GM12874 (cell line): ENCODE measurements around the gene DNAJC2.

Experiments used
- TF ChIP-seq, protein P1 (sequence below): IDR thresholded peaks from 2 replicates; pipeline ENCODE4 v1.5.1; 2011; ENCODE audit warnings: low read depth, mild to moderate bottlenecking, control low read depth, low read length, moderate library complexity; ENCODE audit not compliant: insufficient read depth

Gene DNAJC2

DNA sequence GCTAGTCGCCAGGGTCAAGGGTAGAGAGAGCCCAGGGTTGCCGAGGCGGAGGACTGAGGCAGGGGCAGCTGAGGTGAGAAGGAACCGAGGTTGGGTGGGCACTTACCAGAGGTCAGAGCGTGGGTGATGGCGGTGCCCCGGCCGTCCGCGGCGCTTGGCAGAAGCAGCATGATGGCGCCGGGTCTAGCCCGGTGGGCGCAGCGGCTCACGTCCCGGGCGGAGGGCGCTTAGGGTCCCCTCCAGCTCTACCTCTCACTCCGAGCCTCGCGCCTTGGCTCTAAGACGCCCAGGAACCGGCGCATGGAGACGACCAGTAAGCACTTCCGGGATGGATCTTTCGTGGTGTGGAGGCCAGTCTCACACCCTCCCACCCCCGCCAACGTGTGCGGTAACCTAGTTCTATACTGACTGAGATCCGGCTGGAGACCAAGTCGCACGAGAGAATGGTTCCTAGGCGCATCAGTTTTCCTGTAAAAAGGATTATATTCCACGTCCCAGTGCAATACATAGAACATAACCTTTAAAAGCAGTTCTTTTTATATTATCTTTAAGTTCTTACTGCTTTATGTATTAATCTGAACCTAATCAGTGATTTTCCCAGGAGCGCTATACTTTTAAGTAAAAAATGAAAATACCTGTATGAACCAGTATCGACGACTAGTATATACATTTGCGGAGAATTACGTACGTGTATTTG, at the start of gene DNAJC2:
TSS of gene DNAJC2 (minus strand) at position 315 of the 697 bp plus-strand sequence. CDS start at position 170, 145 bp downstream.
- TF ChIP-seq, protein P1, sequence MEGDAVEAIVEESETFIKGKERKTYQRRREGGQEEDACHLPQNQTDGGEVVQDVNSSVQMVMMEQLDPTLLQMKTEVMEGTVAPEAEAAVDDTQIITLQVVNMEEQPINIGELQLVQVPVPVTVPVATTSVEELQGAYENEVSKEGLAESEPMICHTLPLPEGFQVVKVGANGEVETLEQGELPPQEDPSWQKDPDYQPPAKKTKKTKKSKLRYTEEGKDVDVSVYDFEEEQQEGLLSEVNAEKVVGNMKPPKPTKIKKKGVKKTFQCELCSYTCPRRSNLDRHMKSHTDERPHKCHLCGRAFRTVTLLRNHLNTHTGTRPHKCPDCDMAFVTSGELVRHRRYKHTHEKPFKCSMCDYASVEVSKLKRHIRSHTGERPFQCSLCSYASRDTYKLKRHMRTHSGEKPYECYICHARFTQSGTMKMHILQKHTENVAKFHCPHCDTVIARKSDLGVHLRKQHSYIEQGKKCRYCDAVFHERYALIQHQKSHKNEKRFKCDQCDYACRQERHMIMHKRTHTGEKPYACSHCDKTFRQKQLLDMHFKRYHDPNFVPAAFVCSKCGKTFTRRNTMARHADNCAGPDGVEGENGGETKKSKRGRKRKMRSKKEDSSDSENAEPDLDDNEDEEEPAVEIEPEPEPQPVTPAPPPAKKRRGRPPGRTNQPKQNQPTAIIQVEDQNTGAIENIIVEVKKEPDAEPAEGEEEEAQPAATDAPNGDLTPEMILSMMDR, result no peak

DNA sequence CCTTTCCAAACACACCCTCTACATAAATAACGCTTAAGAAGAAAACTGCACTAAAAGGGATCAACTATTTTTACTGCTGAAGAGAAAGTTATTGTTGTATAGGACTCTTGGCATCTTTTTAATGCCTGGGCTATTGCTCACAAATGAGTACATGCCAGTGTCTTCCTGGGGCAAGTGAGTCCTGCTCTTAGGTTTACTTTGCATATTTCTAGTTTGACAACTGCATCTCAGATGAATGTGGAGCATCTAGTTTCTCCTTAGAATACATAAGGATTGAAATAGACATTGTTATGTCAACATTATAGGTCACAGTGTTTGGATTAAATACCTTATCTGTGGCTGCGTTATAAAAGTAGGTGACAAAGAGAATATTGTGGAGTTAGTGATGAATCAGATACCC, 47.4 kb upstream of the DNAJC2 start:
- TF ChIP-seq, protein P1, result no peak

- TF ChIP-seq, protein P1, result no peak
Observed at GRCh38 chr7:103391150-103391549, 46.6 kb upstream of the DNAJC2 start.

DNA sequence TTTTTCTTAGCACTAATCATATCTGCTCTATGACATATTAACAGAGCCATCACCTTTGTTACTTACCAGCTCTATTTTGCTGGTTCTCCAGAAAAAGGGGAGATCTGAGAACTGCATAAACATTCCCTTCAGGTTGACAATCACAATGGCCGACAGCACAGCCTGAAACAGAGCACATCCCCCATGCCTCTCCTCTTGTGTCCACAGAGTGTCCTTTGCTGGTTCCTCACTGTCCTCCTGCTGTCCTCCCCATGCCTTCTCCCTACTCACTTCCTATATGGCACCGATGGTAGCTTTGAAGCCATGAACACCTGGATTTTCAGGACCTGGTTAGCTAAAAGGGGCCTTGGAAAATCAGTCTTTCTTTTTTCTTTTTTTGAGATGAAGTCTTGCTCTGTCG, 44.7 kb upstream of the DNAJC2 start:
- TF ChIP-seq, protein P1, result no peak

- TF ChIP-seq, protein P1, result no peak
Observed at GRCh38 chr7:103388469-103389140, 44.0 kb upstream of the DNAJC2 start.

DNA sequence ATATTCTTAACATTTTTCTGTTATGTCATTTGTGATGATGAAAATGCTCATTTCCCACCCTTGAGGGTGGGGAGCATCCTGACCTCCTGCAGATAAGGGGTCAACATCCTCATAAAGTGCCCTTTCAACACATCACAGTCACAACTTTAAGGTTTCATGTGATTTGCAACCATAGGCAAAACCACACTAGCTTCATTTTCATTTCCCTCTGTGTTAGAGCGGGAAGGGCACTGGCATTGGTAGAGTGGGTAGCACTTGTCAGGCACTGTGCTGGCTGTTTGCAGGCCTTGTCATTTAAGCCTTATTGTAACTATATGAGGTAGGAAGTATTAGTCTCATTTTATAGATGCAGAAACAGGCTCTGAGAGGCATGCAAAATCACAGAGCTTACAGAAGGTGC, 42.7 kb upstream of the DNAJC2 start:
- TF ChIP-seq, protein P1, result no peak

DNA sequence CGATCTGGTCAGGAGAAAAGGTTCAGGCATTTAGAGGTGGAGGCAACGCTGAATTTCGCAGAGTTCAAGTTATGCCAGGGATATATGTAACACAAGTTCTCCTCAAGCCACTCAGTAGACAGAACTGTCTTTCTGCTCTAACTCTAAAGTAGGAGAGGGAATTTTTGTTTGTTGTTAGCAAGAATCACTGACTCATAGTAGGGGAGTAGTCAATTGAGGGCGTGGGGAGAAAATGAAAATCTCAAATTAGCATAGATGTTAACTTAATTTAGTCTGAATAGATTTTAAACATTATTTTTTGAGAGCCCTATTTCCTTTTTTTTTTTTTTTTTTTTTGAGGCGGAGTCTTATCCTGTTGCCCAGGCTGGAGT, 37.5 kb upstream of the DNAJC2 start:
- TF ChIP-seq, protein P1, result no peak
